Kidney (tissue), 14 donors: ENCODE data around the gene PPFIBP2. TPM values are rescaled to one million over a fixed set of nuclear protein-coding genes. Genes with fewer than 3 reads are reported as not detected.

ENCODE experiments used
- DNase-seq, 5 donors: peaks; one replicate each; pipeline ENCODE4 v3.0.0-alpha.2; 2013 to 2020
- FAIRE-seq: peaks from 2 replicates; lab custom pipeline; 2012; peaks lifted over from hg19 to GRCh38; lab: Jason Lieb, UNC
- H3K27ac ChIP-seq, 2 donors: one replicate each; pipeline ENCODE4 v1.7.0; 2013; ENCODE audit warnings: low read depth in 2 of 2, low read length in 2 of 2, inconsistent platforms in 1 of 2
- H3K27me3 ChIP-seq: one replicate; pipeline ENCODE4 v1.7.1; 2013; ENCODE audit warnings: low read length, inconsistent platforms; ENCODE audit not compliant: control insufficient read depth, insufficient read depth
- H3K36me3 ChIP-seq, 3 donors: one replicate each; pipeline versions ENCODE4 v1.7.0 to v1.7.1; 2013; ENCODE audit warnings: low read length in 3 of 3, control low read depth in 1 of 3, inconsistent platforms in 1 of 3; ENCODE audit not compliant: insufficient read depth in 3 of 3, control insufficient read depth in 2 of 3
- H3K4me1 ChIP-seq, 3 donors: one replicate each; pipeline versions ENCODE4 v1.7.0 to v1.7.1; 2013; ENCODE audit warnings: low read length in 3 of 3, inconsistent platforms in 1 of 3, low read depth in 1 of 3; ENCODE audit not compliant: control insufficient read depth in 2 of 3, insufficient read depth in 2 of 3
- H3K4me3 ChIP-seq, 3 donors: one replicate each; pipeline versions ENCODE4 v1.7.0 to v1.8.1; 2013; ENCODE audit warnings: low read length in 3 of 3, control low read depth in 1 of 3, inconsistent platforms in 1 of 3
- H3K9ac ChIP-seq, 3 donors: one replicate each; pipeline versions ENCODE4 v1.7.0 to v1.7.1; 2013; ENCODE audit warnings: low read length in 3 of 3, control low read depth in 1 of 3, inconsistent platforms in 1 of 3
- H3K9me3 ChIP-seq, 3 donors: one replicate each; pipeline versions ENCODE4 v1.7.0 to v1.7.1; 2013; ENCODE audit warnings: low read length in 3 of 3, control low read depth in 1 of 3, inconsistent platforms in 1 of 3; ENCODE audit not compliant: control insufficient read depth in 2 of 3, insufficient read depth in 1 of 3
- intact Hi-C: fragments of 100-400 bp; cut with DNase I; formaldehyde crosslinking; loops from one replicate; pipeline ENCODE4 v1.11.1; 2022
- polyA plus RNA-seq: library from polyadenylated mRNA; stranded (reverse); fragments of 350-450 nt; fragmentation: Illumina TruSeq; extraction: RNeasy Lipid Tissue Mini Kit (QIAGEN cat#74804); gene quantifications from one replicate; pipeline ENCODE4 v1.2.3, GENCODE V29; 2014; ENCODE audit warnings: low read depth, low replicate concordance; ENCODE audit not compliant: insufficient read depth
- total RNA-seq: library from RNA; stranded (reverse); fragmentation: NEBNext Ultra II Directional; extraction: Animal tissue kit (Norgen Biotek cat#: 25700); gene quantifications from one replicate; pipeline ENCODE4 v1.2.1, GENCODE V29; 2021
- TF ChIP-seq, protein P1 (sequence below): IDR thresholded peaks from 3 replicates; pipeline ENCODE4 v1.5.1; 2012; ENCODE audit warnings: mild to moderate bottlenecking, moderate library complexity, borderline replicate concordance; ENCODE audit not compliant: insufficient read depth; ENCODE audit errors: extremely low read depth
- donor health status: control.
- donor health status: control.
- donor health status: control.
- donor health status: control.
- donor health status: control.
- donor health status: DM: yes; HTN: yes; CAD: no.
- donor health status: Normal renal cell carcinoma (clear cell type).

Gene PPFIBP2
- total and polyA plus RNA-seq, 2 donors from 2014 or later, result 31.6 to 44.4 TPM

DNA sequence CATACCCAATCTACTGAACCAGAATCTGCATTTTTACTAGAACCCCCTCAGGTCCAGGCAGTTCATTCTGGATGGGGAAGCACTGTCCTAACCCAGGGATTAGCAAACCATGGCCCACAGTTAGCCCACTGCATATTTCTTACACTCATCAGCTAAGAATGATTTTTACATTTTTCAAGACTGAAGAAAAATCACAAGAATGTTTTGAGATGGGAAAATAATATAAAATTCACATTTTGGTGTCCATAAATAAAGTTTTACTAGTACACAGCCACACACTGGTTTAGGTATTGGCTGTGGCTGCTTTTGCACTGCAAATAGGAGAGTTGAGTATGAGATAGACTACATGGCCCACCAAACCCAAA, 59.4 kb downstream of the PPFIBP2 start:
- H3K27ac ChIP-seq, result peak overlapping the region in 1 of 2 donors; percentile 10
- H3K36me3 ChIP-seq, result no peaks in the 10 kb centered on the region
- H3K9ac ChIP-seq, result no peak overlapping the region
- H3K9me3 ChIP-seq, result no peaks in the 10 kb centered on the region
- FAIRE-seq, result no peak
- no peaks in the 10 kb centered on the region for H3K27me3 ChIP-seq
- H3K4me1 ChIP-seq, result peaks cover 9 to 43% (median 35%) of the 10 kb centered on the region in 3 donors
- H3K4me3 ChIP-seq, result no peak overlapping the region
- intact Hi-C loops, result no loop called here
- DNase-seq, result no peak
- TF ChIP-seq, protein P1, sequence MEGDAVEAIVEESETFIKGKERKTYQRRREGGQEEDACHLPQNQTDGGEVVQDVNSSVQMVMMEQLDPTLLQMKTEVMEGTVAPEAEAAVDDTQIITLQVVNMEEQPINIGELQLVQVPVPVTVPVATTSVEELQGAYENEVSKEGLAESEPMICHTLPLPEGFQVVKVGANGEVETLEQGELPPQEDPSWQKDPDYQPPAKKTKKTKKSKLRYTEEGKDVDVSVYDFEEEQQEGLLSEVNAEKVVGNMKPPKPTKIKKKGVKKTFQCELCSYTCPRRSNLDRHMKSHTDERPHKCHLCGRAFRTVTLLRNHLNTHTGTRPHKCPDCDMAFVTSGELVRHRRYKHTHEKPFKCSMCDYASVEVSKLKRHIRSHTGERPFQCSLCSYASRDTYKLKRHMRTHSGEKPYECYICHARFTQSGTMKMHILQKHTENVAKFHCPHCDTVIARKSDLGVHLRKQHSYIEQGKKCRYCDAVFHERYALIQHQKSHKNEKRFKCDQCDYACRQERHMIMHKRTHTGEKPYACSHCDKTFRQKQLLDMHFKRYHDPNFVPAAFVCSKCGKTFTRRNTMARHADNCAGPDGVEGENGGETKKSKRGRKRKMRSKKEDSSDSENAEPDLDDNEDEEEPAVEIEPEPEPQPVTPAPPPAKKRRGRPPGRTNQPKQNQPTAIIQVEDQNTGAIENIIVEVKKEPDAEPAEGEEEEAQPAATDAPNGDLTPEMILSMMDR, result no peak

DNA sequence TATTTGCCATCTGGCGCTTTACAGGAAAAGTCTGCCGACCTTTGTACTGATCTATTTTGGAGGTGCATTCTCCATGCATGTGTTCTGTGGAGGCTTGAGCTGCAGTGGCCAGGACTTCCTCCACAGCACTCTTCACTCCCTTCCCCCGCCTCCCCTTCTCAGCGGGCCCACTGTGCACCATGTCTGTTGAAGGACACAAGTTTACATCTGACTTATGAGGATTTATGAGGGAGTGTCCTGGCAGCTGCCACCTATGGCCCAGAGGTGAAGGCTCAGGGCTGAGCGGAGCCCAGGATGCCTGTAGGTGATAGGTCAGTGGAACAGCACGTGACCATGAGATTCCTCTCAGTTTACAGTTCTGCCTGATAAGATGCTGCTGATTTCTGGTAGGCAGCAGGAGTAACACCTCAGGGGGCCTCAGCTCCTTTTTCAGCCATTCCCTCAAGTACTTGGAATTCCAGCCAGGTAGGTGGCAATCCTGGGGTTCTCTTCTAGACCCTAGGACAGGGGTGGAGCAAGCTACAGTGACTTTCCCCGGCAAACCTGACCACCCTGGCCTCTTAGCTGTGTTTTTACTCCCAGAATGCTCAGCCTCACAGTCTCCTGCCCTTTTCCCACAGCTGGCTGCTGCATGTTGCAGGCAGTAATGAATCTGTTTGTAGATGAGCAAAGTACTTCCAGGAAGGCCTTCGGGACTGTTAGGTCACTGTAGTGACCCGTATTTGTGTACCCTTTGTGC, 59.9 kb downstream of the PPFIBP2 start:
- Histone ChIP-seq H3K4me1 (peaks cover 9 to 48% (median 41%) of the 10 kb centered on the region in 3 donors), H3K9ac (no peak overlapping the region), H3K27ac (peak overlapping the region; percentile 25 to 34), H3K27me3 (no peaks in the 10 kb centered on the region), H3K36me3 (no peaks in the 10 kb centered on the region), H3K4me3 (no peak overlapping the region), H3K9me3 (no peaks in the 10 kb centered on the region)
- DNase-seq (peak in 4 of 5 donors; percentile 29 to 71 (median 44)), FAIRE-seq (no peak)
- TF ChIP-seq, protein P1, result no peak
- intact Hi-C loops, result no loop called here

DNA sequence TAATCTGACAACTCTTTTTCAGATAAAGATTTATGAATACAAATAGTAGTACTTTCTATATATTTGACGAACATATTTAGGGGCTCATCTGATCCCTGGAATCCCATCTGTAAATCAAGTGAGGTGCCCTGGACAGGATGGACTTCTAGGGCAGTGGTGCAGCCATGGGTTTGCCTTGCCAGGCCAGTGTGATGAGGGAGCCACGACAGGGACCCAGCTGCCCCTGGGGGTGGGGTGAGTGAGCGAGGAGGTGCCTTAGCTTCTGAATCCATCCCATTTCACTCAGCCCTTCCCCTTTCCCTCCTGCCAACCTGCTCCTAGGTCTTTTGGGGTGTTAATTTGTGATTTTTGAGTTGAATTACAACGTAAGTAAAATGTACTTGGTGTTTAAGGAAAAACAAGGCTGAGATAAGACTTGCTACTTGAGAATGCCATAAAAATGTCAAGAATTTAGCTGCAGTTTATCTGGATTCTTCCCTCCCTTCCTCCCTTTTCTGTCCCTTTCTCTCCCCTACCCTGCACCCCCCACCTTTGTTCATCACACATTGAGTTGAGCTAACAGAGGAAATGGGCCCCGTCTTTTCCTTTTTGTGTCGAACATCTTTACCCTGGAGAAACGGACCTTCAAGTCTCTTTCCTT, 60.8 kb downstream of the PPFIBP2 start:
- FAIRE-seq (no peak), DNase-seq (peak in 3 of 5 donors; percentile 25 to 55 (median 45))
- Histone ChIP-seq H3K4me1 (peaks cover 9 to 48% (median 41%) of the 10 kb centered on the region in 3 donors), H3K27ac (no peak overlapping the region), H3K9me3 (no peaks in the 10 kb centered on the region), H3K36me3 (no peaks in the 10 kb centered on the region), H3K27me3 (no peaks in the 10 kb centered on the region), H3K9ac (no peak overlapping the region), H3K4me3 (no peak overlapping the region)
- TF ChIP-seq, protein P1, result no peak
- intact Hi-C loops, result no loop called here
